Smooth muscle cell (in vitro differentiated cells): Measurements from ENCODE around the gene AMIGO1. TPM values are rescaled to one million over a fixed set of nuclear protein-coding genes. Genes with fewer than 3 reads are reported as not detected.
"Not testable (repeated sequence)": the region's sequence is repeated elsewhere in the genome, so short reads cannot be mapped to it uniquely, and the experiment has no call there.

Experiments
- DNase-seq: peaks from one replicate; lab custom pipeline; 2025; ENCODE audit not compliant: unreplicated experiment; lab: John Stamatoyannopoulos, UW
- H2AFZ ChIP-seq: fragments of 200-600 bp; sonication (generic); 2 replicates; pipeline ENCODE4 v1.6.0; 2016; ENCODE audit warnings: antibody characterized with exemption, low read depth, mild to moderate bottlenecking
- H3F3A ChIP-seq: fragments of 200-600 bp; sonication (generic); 2 replicates; pipeline ENCODE4 v1.6.0; 2017; ENCODE audit warnings: antibody characterized with exemption, low read depth
- H3K27ac ChIP-seq: fragments of 200-600 bp; sonication (generic); 2 replicates; pipeline ENCODE4 v1.5.1; 2016; ENCODE audit warnings: low read depth, mild to moderate bottlenecking
- H3K27me3 ChIP-seq: fragments of 200-600 bp; sonication (generic); 2 replicates; pipeline ENCODE4 v1.6.1; 2016; ENCODE audit warnings: low read depth, mild to moderate bottlenecking
- H3K36me3 ChIP-seq: fragments of 200-600 bp; sonication (generic); 2 replicates; pipeline ENCODE4 v1.5.1; 2016; ENCODE audit warnings: low read depth
- H3K4me1 ChIP-seq: fragments of 200-600 bp; sonication (generic); 2 replicates; pipeline ENCODE4 v1.5.1; 2016; ENCODE audit warnings: low read depth
- H3K4me2 ChIP-seq: fragments of 200-600 bp; sonication (generic); 2 replicates; pipeline ENCODE4 v1.6.0; 2016; ENCODE audit warnings: mild to moderate bottlenecking
- H3K4me3 ChIP-seq: fragments of 200-600 bp; sonication (generic); 2 replicates; pipeline ENCODE4 v1.5.1; 2016; ENCODE audit warnings: mild to moderate bottlenecking
- H3K79me2 ChIP-seq: fragments of 200-600 bp; sonication (generic); 2 replicates; pipeline ENCODE4 v1.6.0; 2016; ENCODE audit warnings: low read depth, mild to moderate bottlenecking
- H3K9ac ChIP-seq: fragments of 200-600 bp; sonication (generic); 2 replicates; pipeline ENCODE4 v1.6.0; 2016; ENCODE audit warnings: low read depth
- H3K9me3 ChIP-seq: fragments of 200-600 bp; sonication (generic); replicated peaks from 2 replicates; pipeline ENCODE4 v1.5.1; 2016; ENCODE audit warnings: low read depth
- H4K20me1 ChIP-seq: fragments of 200-600 bp; sonication (generic); 2 replicates; pipeline ENCODE4 v1.6.0; 2016; ENCODE audit warnings: low read depth
- WGBS: methylation state at CpG from one replicate; pipeline ENCODE4 v1.1.7; 2016; ENCODE audit warnings: low lambda C conversion rate; 5-methylcytosine and 5-hydroxymethylcytosine counted together
- polyA plus RNA-seq: library from polyadenylated mRNA; unstranded; fragments of >200 nt; fragmentation: Nextera tagmentation; extraction: Ambion mirVana; gene quantifications from 2 replicates; pipeline ENCODE4 v1.2.1, GENCODE V29; 2016
- total RNA-seq: library from RNA; depleted of rRNA; stranded (reverse); fragments of >200 nt; gene quantifications from 2 replicates; pipeline ENCODE4 v1.2.3, GENCODE V29; 2014
- TF ChIP-seq, protein P1 (sequence below): fragments of 200-600 bp; sonication (generic); IDR thresholded peaks from 2 replicates; pipeline ENCODE4 v1.5.1; 2017; ENCODE audit warnings: borderline replicate concordance, mild to moderate bottlenecking, antibody characterized with exemption; ENCODE audit not compliant: insufficient read depth, poor library complexity, severe bottlenecking

Gene AMIGO1
- total and polyA plus RNA-seq, 2 experiments from 2014 or later = 0.99 to 1.4 TPM

DNA sequence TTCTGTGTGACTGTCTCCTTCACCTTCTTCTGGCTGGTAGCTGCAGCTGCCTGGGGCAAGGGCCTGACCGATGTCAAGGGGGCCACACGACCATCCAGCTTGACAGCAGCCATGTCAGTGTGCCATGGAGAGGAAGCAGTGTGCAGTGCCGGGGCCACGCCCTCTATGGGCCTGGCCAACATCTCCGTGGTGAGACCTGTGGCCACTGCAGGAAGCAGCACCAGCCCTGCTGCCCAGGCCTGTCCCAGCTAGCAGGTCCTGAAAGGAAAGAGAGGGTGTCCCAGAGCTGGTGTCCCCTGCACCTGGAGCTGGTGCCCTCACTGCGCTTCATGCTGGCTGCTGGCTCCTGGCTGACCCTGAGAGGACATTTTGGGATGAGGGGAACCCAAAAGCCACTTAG lies 31.7 kb downstream of the AMIGO1 start:
- H3K36me3 ChIP-seq = no peaks in the 10 kb centered on the region
- H3K79me2 ChIP-seq = no peaks in the 10 kb centered on the region
- H4K20me1 ChIP-seq = no peaks in the 10 kb centered on the region
- TF ChIP-seq, protein P1, sequence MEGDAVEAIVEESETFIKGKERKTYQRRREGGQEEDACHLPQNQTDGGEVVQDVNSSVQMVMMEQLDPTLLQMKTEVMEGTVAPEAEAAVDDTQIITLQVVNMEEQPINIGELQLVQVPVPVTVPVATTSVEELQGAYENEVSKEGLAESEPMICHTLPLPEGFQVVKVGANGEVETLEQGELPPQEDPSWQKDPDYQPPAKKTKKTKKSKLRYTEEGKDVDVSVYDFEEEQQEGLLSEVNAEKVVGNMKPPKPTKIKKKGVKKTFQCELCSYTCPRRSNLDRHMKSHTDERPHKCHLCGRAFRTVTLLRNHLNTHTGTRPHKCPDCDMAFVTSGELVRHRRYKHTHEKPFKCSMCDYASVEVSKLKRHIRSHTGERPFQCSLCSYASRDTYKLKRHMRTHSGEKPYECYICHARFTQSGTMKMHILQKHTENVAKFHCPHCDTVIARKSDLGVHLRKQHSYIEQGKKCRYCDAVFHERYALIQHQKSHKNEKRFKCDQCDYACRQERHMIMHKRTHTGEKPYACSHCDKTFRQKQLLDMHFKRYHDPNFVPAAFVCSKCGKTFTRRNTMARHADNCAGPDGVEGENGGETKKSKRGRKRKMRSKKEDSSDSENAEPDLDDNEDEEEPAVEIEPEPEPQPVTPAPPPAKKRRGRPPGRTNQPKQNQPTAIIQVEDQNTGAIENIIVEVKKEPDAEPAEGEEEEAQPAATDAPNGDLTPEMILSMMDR = no peak
- no peak for DNase-seq
- H3K9ac ChIP-seq = no peak overlapping the region
- H3F3A ChIP-seq = no peaks in the 10 kb centered on the region
- no peak overlapping the region for H3K4me2 ChIP-seq
- 76% methylated on average over 6 of the region's 6 CpGs for WGBS
- H3K9me3 ChIP-seq = no peaks in the 10 kb centered on the region
- no peak overlapping the region for H3K27ac ChIP-seq
- no peak overlapping the region for H3K4me3 ChIP-seq
- peaks cover 27% of the 10 kb centered on the region for H3K27me3 ChIP-seq
- no peak overlapping the region for H2AFZ ChIP-seq
- no peaks in the 10 kb centered on the region for H3K4me1 ChIP-seq

DNA sequence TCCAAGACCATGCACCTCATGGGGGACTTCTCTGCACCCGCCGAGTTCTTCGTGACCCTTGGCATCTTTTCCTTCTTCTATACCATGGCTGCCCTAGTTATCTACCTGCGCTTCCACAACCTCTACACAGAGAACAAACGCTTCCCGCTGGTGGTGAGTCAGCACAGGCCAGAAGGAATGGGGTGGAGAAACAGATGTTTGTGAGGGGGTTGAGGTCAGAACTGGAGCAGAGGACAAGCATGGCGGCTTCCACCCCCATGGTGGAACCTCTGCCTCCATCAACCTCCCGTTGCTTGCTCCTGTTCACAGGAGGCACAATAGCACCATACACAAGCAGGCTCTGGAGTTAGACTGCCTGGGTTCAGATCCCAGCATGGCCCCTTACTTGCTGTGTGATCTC lies 32.7 kb downstream of the AMIGO1 start:
- no peak overlapping the region for H3K4me3 ChIP-seq
- H4K20me1 ChIP-seq = no peaks in the 10 kb centered on the region
- H3K79me2 ChIP-seq = no peaks in the 10 kb centered on the region
- no peak overlapping the region for H3K27ac ChIP-seq
- no peaks in the 10 kb centered on the region for H3K9me3 ChIP-seq
- DNase-seq = no peak
- H3K4me1 ChIP-seq = no peaks in the 10 kb centered on the region
- H3F3A ChIP-seq = no peaks in the 10 kb centered on the region
- no peak overlapping the region for H3K9ac ChIP-seq
- H3K4me2 ChIP-seq = no peak overlapping the region
- whole genome bisulfite sequencing = 91% methylated on average over 8 of the region's 8 CpGs
- no peaks in the 10 kb centered on the region for H3K36me3 ChIP-seq
- H3K27me3 ChIP-seq = peaks cover 29% of the 10 kb centered on the region
- no peak overlapping the region for H2AFZ ChIP-seq
- TF ChIP-seq, protein P1 = no peak

DNA sequence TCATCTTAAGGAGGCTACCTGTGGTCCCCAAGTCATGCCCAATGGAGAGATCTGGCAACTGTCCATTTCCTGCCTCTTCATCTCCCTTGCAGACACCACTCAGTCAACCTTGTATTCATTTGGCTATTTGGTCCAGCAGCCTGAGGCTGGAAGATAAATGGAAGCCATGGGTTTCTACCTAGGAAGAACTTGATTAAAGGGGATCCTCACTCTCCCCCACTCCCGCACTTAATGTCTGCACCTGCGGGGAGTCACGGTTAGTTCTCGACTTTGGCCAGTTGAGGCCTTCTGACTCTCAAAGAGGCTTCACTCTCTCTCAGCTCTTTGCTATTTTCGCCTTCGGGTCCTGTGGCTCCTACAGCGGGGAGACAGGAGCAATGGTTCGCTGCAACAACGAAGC lies 34.3 kb downstream of the AMIGO1 start:
- TF ChIP-seq, protein P1 = no peak
- no peaks in the 10 kb centered on the region for H3K36me3 ChIP-seq
- H3K27me3 ChIP-seq = peaks cover 39% of the 10 kb centered on the region
- WGBS = 82% methylated on average over 9 of the region's 9 CpGs
- no peak overlapping the region for H3K27ac ChIP-seq
- H3K4me3 ChIP-seq = no peak overlapping the region
- no peaks in the 10 kb centered on the region for H3K4me1 ChIP-seq
- H3K9ac ChIP-seq = no peak overlapping the region
- H3K4me2 ChIP-seq = no peak overlapping the region
- no peaks in the 10 kb centered on the region for H4K20me1 ChIP-seq
- no peaks in the 10 kb centered on the region for H3K79me2 ChIP-seq
- H2AFZ ChIP-seq = no peak overlapping the region
- no peak for DNase-seq
- no peaks in the 10 kb centered on the region for H3K9me3 ChIP-seq
- no peaks in the 10 kb centered on the region for H3F3A ChIP-seq

- H3K4me2 ChIP-seq = no peak overlapping the region
- H3K9ac ChIP-seq = no peak overlapping the region
- H3F3A ChIP-seq = no peaks in the 10 kb centered on the region
- TF ChIP-seq, protein P1 = no peak
- H3K4me1 ChIP-seq = no peaks in the 10 kb centered on the region
- H2AFZ ChIP-seq = no peak overlapping the region
- WGBS = 89% methylated on average over 1 of the region's 1 CpG
- no peaks in the 10 kb centered on the region for H3K79me2 ChIP-seq
- no peak overlapping the region for H3K27ac ChIP-seq
- H3K36me3 ChIP-seq = no peaks in the 10 kb centered on the region
- peaks cover 45% of the 10 kb centered on the region for H3K27me3 ChIP-seq
- DNase-seq = no peak
- H3K9me3 ChIP-seq = no peaks in the 10 kb centered on the region
- H4K20me1 ChIP-seq = no peaks in the 10 kb centered on the region
- H3K4me3 ChIP-seq = no peak overlapping the region
Observed at GRCh38 chr1:109474697-109475096, 34.8 kb downstream of the AMIGO1 start.

GRCh38 chr1:109473284-109474057 lies 36.1 kb downstream of the AMIGO1 start:
- 92% methylated on average over 12 of the region's 12 CpGs for WGBS
- H3K27ac ChIP-seq, H3K4me2 ChIP-seq, H4K20me1 ChIP-seq, H3K79me2 ChIP-seq, H3F3A ChIP-seq, H3K4me3 ChIP-seq, H3K9ac ChIP-seq, H2AFZ ChIP-seq, H3K9me3 ChIP-seq, H3K4me1 ChIP-seq, DNase-seq, H3K36me3 ChIP-seq: not testable (repeated sequence)
- H3K27me3 ChIP-seq = peaks cover 57% of the 10 kb centered on the region
